GM12892 (cell line): Measurements from ENCODE around the gene ATP8A2.

Source experiments
- POLR2A ChIP-seq: IDR thresholded peaks from 2 replicates; pipeline ENCODE4 v1.6.1; 2011; ENCODE audit warnings: low read depth, low read length, control low read depth
- POLR2AphosphoS5 ChIP-seq: IDR thresholded peaks from 2 replicates; pipeline ENCODE4 v1.6.1; 2011; ENCODE audit warnings: low read depth, low read length, control low read depth

DNA sequence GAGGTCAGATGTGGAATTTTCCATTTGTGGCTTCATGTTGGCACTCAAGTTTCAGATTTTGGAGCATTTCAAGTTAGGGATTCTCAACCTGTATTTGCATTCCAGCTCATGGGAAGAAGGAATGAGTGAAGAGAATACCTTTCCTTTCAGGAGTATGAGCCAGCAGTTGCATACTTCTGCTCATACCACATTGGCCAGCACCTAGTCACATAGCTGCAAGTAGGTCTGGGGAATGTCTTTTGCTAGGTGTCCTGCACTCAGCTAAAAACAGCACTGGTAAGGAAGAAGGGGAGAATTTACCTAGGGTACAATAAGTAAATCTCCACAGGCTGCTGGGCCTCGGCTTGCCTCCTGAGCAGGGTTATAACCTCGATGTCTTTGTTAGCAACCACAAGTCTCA is 24.6 kb upstream of the ATP8A2 start:
- TF ChIP-seq POLR2AphosphoS5 (no peak), POLR2A (no peak)
